K562 (cell line): ENCODE results near the gene PTPN18. TPM values are rescaled to one million over a fixed set of nuclear protein-coding genes. Genes with fewer than 3 reads are reported as not detected.

Experiments
- FOXK1 ChIP-seq: sonication (generic); formaldehyde crosslinking; IDR thresholded peaks from 2 replicates; pipeline ENCODE4 v1.8.0; 2022; ENCODE audit warnings: missing genetic modification reagents, mild to moderate bottlenecking, borderline replicate concordance
- NCOA2 ChIP-seq, 2 experiments: fragments of 450-650 bp; IDR thresholded peaks; 2 replicates each; pipeline ENCODE4 v1.6.1; 2018; ENCODE audit warnings: mild to moderate bottlenecking in 2 of 2, moderate library complexity in 1 of 2; ENCODE audit not compliant: partially characterized antibody in 2 of 2
- NR2C2 ChIP-seq, 2 experiments: fragments of 200-800 bp in 1 of 2; sonication (Bioruptor generic) in 1 of 2; sonication (generic) in 1 of 2; formaldehyde crosslinking in 1 of 2; IDR thresholded peaks; 2 replicates each; pipeline versions ENCODE4 v1.6.1 to v1.8.0; 2016 to 2022; ENCODE audit warnings: mild to moderate bottlenecking in 1 of 2, missing compliant biosample characterization in 1 of 2, missing genetic modification characterization in 1 of 2, missing genetic modification reagents in 1 of 2
- REST ChIP-seq, 2 experiments: fragments of 450-650 bp; formaldehyde crosslinking in 1 of 2; IDR thresholded peaks; 2 replicates each; pipeline versions ENCODE4 v1.4.0 to v1.6.1; 2014 to 2020; ENCODE audit warnings: mild to moderate bottlenecking in 2 of 2, borderline replicate concordance in 1 of 2, low read depth in 1 of 2
- SAP30 ChIP-seq: fragments of 200-600 bp; sonication (generic); IDR thresholded peaks from 2 replicates; pipeline ENCODE4 v1.6.1; 2012; ENCODE audit warnings: borderline replicate concordance, low read depth, mild to moderate bottlenecking, moderate library complexity, low read length, control low read depth, inconsistent platforms; ENCODE audit not compliant: insufficient read depth, poor library complexity, severe bottlenecking
- TBP ChIP-seq: optimal IDR thresholded peaks from 2 replicates; pipeline ENCODE3; 2011; ENCODE audit warnings: low read depth, low read length, improper control_type of control experiment
- TEAD1 ChIP-seq, 2 experiments: fragments of 450-650 bp in 1 of 2; sonication (generic) in 1 of 2; formaldehyde crosslinking; IDR thresholded peaks; 2 replicates each; pipeline versions ENCODE4 v1.4.0 to v1.8.0; 2020 to 2022; ENCODE audit warnings: mild to moderate bottlenecking in 2 of 2, missing genetic modification reagents in 1 of 2
- TEAD4 ChIP-seq, 2 experiments: sonication (generic) in 1 of 2; formaldehyde crosslinking in 1 of 2; IDR thresholded peaks; 2 replicates each; pipeline versions ENCODE4 v1.6.1 to v1.8.0; 2012 to 2022; ENCODE audit warnings: borderline replicate concordance in 1 of 2, inconsistent platforms in 1 of 2, low read length in 1 of 2, mild to moderate bottlenecking in 1 of 2, missing genetic modification reagents in 1 of 2
- TFAP4 ChIP-seq: sonication (generic); formaldehyde crosslinking; IDR thresholded peaks from 2 replicates; pipeline ENCODE4 v1.8.0; 2022; ENCODE audit warnings: missing genetic modification reagents, mild to moderate bottlenecking, moderate library complexity, borderline replicate concordance
- ZBTB17 ChIP-seq: fragments of 450-650 bp; formaldehyde crosslinking; IDR thresholded peaks from 2 replicates; pipeline ENCODE4 v1.4.0; 2020; ENCODE audit warnings: mild to moderate bottlenecking
- ZC3H8 ChIP-seq: fragments of 450-650 bp; IDR thresholded peaks from 2 replicates; pipeline ENCODE4 v1.6.1; 2017
- ZFP91 ChIP-seq: sonication (generic); formaldehyde crosslinking; IDR thresholded peaks from 2 replicates; pipeline ENCODE4 v1.8.0; 2022; ENCODE audit warnings: mild to moderate bottlenecking, missing genetic modification reagents
- ZNF133 ChIP-seq: fragments of 250-450 bp; sonication (Bioruptor Pico); IDR thresholded peaks from 2 replicates; pipeline ENCODE4 v1.4.0; 2020; ENCODE audit warnings: mild to moderate bottlenecking
- ZNF217 ChIP-seq: sonication (generic); formaldehyde crosslinking; IDR thresholded peaks from 2 replicates; pipeline ENCODE4 v1.8.0; 2022; ENCODE audit warnings: mild to moderate bottlenecking, missing genetic modification reagents
- ZNF655 ChIP-seq: fragments of 250-450 bp; sonication (Bioruptor Pico); IDR thresholded peaks from 2 replicates; pipeline ENCODE4 v1.5.0; 2021
- polyA plus RNA-seq, 8 experiments: library from polyadenylated mRNA; depleted of rRNA in 4 of 8; stranded (reverse) in 5 of 8; unstranded in 3 of 8; fragments of >200 nt; fragmentation: Nextera tagmentation in 2 of 8; fragmentation: Illumina TruSeq in 1 of 8; extraction: Ambion mirVana in 2 of 8; extraction: Trizol in 1 of 8; gene quantifications; 2 replicates each; pipeline versions ENCODE4 v1.2.1 to v1.2.3, GENCODE V29; 2011 to 2014; ENCODE audit warnings: inconsistent platforms in 1 of 8, missing spikeins in 1 of 8
- total RNA-seq, 7 experiments: library from RNA; depleted of rRNA in 6 of 7; stranded (reverse); fragments of >200 nt in 6 of 7; fragmentation: Illumina TruSeq in 2 of 7; extraction: Trizol in 2 of 7; gene quantifications; 2 replicates each; pipeline versions ENCODE4 v1.2.1 to v1.2.3, GENCODE V29; 2011 to 2021; ENCODE audit warnings: low replicate concordance in 1 of 7

The PTPN18 gene
- total and polyA plus RNA-seq, 9 of the 15 experiments (the other 6 are each of a cell fraction or from before 2014, with no cell fraction given): 11.6 to 90.7 (median 49.6) TPM

GRCh38 chr2:130355172-130355577 lies 681 bp upstream of the PTPN18 start (continued):
- TF ChIP-seq REST (IDR thresholded peaks at IDR 0.05; ENCODE audit: borderline replicate concordance) (no peak), REST (CRISPR knock-in tag; IDR thresholded peaks at IDR 0.05; ENCODE audit: low read depth) (no peak), ZNF655 (CRISPR knock-in tag) (no peak), TFAP4 (CRISPR knock-in tag) (no peak; the same call in 1 of the 2 replicates), ZNF133 (no peak), NR2C2 (CRISPR knock-in tag; IDR thresholded peaks at IDR 0.05) (no peak), NR2C2 (tag; IDR thresholded peaks at IDR 0.05) (peak; percentile 63; the same call in 1 of the 2 replicates), ZFP91 (CRISPR knock-in tag) (no peak), ZNF217 (CRISPR knock-in tag) (no peak), SAP30 (peak; percentile 26), TBP (no peak), TEAD4 (IDR thresholded peaks at IDR 0.05; ENCODE audit: low read length) (no peak), TEAD4 (CRISPR knock-in tag; IDR thresholded peaks at IDR 0.05; ENCODE audit: borderline replicate concordance) (no peak), ZC3H8 (no peak), TEAD1 (CRISPR knock-in tag; IDR thresholded peaks at IDR 0.05) (no peak), ZBTB17 (no peak), NCOA2 (IDR thresholded peaks at IDR 0.05; ENCODE audit: partially characterized antibody in 2 of 2) (no peak), FOXK1 (CRISPR knock-in tag) (peak; percentile 42; the same call in 1 of the 2 replicates)
